DMS53 treated with DMSO at 0.1 percent for 48 hours (cell line): ENCODE data around the gene NAV3.
"Not testable (repeated sequence)": the region's sequence is repeated elsewhere in the genome, so short reads cannot be mapped to it uniquely, and the experiment has no call there.

Source experiments
- DNase-seq: peaks from one replicate; lab custom pipeline; 2025; ENCODE audit not compliant: unreplicated experiment; lab: John Stamatoyannopoulos, UW

NAV3 gene

DNA sequence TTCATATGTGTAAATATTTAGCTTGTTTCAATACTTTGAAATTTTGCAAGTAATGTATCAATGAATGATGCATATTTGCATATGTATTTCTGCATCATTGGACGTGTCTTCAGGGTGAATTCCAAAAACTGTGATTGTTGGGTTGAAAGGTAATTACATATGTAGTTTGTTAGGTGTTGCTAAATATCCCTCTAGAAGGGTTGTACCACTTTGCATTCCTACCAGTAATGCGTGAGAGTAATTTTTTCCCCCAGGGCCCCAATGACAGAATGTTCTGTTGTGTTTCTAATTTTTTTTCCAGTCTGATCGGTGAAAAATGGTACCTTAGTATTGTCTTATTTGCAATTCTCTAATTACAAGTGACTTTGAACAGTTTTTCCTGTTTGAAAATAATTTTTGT, 408.9 kb downstream of the NAV3 start:
- no peak for DNase-seq

DNA sequence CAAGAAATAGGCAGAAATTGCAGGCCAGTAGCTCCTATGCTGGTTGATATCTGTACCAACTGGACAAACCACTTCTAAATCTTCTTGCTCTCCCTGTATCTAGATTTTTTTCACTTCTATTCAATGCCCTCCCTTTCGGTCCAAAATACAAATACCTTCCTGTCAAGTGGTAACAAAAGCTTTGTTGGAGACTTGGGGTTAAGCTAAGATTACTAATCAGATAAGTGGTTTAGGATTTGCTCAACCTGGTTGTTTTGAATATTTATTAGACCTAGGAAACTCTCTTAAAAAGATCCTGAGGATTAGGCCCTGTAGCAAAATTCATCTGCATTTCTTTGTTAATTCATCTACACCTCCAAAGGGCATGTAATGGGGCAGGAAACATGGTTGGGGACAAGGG, 410.1 kb downstream of the NAV3 start:
- DNase-seq, result no peak

DNA sequence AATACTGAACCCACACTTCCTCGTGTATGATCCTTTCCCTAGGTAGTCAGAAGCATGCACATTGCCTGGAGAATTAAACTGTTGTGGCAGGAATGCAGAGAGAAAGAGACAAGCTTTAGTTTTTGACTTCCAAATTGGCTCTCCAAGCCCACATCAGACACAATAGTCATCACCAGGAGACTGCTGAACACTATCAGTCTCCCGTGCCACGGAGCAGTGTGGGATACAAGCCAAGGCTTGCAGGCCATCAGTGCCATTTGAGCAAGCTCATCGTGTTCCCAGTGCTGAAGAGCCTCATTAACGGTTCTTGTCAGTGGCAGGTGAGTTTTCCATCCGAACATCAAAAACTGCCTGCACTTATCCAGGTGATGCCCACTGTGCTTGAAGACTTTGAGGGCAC, 410.8 kb downstream of the NAV3 start:
- no peak for DNase-seq

DNA sequence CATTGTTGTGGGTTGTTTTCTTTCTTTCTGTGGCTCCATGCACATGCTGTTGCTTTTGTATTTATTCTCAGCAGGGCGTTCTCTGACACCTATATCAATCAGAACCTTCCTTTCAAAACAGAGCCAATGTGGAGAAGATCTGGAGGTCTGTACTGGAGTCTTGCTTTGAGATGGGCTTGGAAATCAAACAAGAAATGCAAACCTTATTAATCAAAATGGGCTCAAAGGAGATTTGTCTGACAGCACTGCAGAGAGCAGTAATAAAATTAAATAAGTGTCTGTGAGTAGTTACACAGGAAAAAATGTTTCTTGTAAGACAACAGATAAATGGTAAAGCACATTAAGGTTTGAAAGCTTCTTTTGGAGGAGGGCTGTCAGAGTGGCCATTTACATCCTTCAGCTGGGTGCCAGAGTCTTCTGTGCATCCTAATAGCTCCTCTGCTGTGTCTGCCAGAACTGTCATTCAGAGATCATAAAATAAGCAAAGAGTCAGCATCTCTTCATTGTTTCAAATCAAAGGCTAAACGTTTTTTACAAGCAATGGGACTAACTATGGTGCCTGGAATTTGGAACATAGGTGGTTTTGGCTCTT, 414.3 kb downstream of the NAV3 start:
- no peak for DNase-seq

DNA sequence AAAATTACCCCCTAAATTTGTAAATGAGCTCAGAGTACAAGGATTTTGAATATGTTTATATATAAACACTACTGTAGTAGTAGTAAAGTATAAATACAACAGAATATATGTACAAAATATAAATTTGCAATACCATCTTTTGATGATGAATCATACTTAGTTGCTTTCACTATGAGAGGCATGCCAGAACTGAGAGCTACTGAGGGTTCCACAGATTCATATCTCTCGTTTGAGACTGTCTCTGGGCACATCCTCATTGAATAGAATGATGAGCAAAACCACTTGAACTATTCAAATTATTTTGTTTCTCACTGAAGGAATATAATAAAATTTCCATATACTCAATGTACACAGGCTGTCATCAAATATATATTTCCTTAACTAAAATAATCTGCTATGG, 417.6 kb downstream of the NAV3 start:
- DNase-seq, result no peak

DNA sequence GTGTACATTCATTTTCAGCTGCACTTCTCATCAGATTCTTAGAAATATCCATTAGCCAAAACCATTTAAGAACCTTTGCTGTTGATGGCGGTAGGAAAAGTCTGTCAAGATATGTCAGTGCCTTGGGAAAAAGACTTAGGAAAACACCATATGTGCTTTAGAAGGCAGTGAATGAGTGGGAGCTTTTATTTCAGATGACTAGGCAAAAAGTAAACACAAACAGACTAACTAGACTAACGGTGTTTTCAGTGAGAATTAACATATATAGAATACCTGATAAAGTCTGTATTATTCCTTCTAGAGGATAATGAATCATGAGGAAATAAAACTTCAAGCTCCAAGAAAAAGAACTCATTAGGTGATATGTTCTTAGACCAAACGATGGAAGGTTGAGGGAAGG, 418.9 kb downstream of the NAV3 start:
- DNase-seq, result no peak

DNA sequence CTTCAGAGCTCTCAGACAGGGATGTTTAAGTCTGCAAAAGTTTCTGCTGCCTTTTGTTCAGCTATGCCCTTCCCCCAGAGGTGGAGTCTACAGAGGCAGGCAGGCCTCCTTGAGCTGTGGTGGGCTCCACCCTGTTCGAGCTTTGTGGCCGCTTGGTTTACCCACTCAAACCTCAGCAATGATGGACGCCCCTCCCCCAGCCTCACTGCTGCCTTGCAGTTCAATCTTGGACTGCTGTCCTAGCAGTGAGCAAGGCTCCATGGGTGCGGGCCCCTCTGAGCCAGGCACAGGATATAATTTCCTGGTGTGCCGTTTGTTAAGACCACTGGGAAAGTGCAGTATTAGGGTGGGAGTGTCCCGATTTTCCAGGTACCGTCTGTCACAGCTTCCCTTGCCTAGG, 427.0 kb downstream of the NAV3 start:
- not testable (repeated sequence) for DNase-seq

DNA sequence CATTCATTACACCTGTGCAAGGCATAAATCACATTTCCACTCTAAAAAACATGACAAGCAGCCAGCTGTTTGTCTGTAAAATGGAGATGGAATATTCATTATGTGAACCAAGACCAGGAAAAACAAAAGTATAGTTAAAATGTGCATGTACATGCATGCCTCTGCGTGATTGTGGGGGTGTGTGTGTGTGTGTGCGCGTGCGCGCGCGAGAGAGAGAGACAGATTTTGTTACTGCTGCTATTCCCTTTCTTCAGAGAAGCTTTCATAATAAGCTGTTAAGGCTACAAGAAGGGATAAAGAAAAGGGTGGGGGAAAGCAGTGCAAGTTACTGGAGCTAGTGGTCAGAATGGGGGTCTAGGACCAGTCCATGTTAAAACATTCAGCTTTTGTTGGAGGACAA, 430.3 kb downstream of the NAV3 start:
- no peak for DNase-seq

DNA sequence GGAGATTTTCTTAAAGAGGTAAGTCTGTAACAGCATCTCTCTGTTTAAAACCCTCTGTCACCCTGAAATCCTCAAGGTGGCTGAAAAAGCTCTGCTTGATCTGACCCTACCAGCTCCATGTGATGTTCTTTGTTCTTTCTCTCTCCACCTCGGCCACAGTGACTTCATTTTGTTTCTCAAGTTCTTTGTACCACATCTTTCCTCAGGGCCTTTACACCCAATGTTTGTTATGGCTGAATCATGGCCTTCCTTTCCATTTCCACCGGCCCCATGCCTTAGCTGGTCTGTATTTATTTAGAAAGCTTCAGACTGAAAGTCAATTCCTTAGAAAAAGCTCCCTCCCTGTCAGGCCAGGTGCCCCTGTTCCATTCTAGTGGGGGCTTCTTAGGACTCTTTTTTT, 431.2 kb downstream of the NAV3 start:
- no peak for DNase-seq
